SHP77 (cell line): ENCODE data around the gene RAX2.
"Not testable (repeated sequence)": the region's sequence is repeated elsewhere in the genome, so short reads cannot be mapped to it uniquely, and the experiment has no call there.

Experiments
- DNase-seq, 2 experiments: peaks; one replicate each; lab custom pipeline; 2025; lab: John Stamatoyannopoulos, UW

The RAX2 gene

GRCh38 chr19:3760871-3761361 is 11.1 kb downstream of the RAX2 start:
- no peak for DNase-seq

- no peak for DNase-seq
These were observed 12.4 kb downstream of the RAX2 start for GRCh38 chr19:3759482-3760254.

DNA sequence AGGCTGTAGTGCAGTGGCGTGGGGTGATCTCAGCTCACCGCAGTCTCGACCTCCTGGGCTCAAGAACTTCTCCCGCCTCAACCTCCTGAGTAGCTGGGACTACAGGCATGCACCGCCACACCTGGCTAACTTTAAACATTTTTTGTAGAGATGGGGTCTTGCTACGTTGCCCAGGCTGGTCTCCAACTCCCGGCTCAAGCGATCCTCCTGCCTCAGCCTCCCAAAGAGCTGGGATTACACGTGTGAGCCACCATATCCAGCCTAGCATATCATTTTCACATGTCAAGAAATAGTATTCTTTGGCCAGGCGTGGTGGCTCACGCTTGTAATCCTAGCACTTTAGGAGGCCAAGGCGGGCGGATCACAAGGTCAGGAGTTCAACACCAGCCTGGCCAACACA is 13.7 kb downstream of the RAX2 start:
- not testable (repeated sequence) for DNase-seq

DNA sequence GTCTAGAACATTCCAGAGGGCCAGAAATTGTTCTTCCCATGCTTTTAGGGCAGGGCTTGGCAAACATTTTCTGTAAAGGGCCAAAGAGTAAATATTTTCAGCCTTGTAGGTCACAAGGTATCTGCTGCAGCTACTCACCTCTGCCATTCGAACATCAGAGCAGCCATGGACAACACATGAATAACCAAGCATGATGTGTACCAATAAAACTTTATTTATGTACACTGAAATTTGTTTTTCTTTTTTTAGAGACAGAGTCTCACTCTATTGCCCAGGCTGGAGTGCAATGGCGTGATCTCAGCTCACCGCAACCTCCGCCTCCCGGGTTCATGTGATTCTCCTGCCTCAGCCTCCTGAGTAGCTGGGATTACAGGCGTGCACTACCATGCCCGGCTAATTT is 14.3 kb downstream of the RAX2 start:
- not testable (repeated sequence) for DNase-seq

GRCh38 chr19:3753631-3754410 is 18.2 kb downstream of the RAX2 start:
- no peak for DNase-seq

DNA sequence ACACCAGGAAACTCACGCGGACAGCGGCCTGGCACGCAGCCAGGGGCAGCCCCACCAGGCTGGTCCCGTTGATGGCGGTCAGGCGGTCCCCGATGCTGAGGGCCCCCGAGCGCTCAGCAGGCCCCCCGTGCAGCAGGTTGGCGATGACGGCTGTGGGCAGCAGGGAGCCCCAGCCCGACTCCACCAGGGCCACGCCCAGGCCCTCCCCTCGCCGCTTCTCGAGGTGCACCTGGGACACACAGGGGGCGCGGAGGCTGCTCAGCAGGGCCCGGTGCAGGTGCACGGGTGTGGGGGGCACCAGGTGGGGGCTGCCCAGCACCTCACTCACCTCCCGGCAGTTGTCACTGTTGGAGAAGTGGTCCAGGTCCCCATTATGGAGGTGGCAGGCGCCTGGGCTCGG is 19.5 kb downstream of the RAX2 start:
- no peak for DNase-seq

DNA sequence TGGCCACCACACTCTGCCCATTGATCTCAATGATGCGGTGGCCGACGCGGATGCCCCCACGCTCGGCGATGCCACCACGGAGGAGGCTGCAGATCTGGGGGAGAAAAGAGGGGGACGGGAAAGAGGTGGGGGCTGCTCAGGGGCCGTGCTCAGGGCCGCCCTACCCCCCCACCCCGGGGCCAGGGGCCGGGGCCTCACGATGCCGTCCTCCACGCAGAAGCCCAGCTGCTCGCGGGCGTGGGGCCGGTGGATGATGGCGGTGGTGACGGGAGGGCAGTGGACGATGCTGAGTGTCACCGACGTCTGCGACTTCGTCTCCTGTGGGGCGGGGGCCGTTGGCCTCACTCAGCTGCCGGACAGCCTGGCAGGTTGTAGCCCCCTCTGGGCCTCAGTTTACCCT is 20.8 kb downstream of the RAX2 start:
- DNase-seq = no peak

- DNase-seq = no peak
These were observed 21.8 kb downstream of the RAX2 start for GRCh38 chr19:3750211-3750610.

GRCh38 chr19:3748965-3749364 is 23.1 kb downstream of the RAX2 start:
- DNase-seq = peak; percentile 8 to 14

GRCh38 chr19:3746371-3747056 is 25.5 kb downstream of the RAX2 start:
- no peak for DNase-seq

GRCh38 chr19:3745363-3746045 is 26.5 kb downstream of the RAX2 start:
- DNase-seq = no peak

DNA sequence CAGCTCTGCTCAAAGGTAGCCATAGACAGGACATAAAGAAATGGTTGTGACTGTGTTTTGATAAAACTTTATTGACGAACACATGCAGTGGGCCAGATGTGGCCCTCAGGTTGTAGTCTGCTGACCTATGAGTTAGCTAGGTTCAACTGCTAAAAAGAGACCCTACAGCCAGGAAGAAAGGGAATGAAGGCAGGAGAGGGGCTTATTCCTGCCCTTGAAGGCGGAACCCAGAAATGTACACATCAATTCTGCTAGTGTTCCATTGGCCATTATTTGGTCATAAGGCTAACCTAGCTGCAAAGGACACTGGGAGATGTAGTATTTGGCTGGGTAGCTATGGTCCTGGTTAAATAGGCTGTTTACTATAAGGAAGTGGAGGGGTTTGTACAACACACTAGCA is 28.5 kb downstream of the RAX2 start:
- DNase-seq = no peak

GRCh38 chr19:3740431-3740830 is 31.6 kb downstream of the RAX2 start:
- no peak for DNase-seq

DNA sequence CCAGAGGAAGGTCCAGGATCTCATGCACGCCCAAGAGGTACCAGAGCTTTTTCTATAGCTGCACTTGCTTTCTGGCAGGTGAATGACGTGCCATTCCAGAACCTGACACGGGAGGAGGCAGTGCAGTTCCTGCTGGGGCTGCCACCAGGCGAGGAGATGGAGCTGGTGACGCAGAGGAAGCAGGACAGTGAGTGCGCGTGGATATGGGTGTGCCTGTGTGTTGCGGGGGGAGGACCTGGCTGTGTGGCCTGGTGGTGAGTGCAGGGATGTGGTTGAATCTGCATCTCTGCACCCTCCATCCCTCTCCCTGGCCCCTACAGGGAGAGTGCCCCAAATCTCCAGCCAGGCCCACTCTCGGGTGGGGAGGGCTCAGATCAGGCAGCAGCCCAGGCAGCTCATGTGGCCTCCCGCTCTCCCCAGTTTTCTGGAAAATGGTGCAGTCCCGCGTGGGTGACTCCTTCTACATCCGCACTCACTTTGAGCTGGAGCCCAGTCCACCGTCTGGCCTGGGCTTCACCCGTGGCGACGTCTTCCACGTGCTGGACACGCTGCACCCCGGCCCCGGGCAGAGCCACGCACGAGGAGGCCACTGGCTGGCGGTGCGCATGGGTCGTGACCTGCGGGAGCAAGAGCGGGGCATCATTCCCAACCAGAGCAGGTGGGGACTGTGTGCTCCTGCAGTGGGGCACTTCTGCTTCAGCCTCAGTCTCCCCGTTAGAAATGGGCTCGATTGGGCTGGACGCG is 33.4 kb downstream of the RAX2 start:
- DNase-seq = no peak

GRCh38 chr19:3737487-3738205 is 34.4 kb downstream of the RAX2 start:
- no peak for DNase-seq

DNA sequence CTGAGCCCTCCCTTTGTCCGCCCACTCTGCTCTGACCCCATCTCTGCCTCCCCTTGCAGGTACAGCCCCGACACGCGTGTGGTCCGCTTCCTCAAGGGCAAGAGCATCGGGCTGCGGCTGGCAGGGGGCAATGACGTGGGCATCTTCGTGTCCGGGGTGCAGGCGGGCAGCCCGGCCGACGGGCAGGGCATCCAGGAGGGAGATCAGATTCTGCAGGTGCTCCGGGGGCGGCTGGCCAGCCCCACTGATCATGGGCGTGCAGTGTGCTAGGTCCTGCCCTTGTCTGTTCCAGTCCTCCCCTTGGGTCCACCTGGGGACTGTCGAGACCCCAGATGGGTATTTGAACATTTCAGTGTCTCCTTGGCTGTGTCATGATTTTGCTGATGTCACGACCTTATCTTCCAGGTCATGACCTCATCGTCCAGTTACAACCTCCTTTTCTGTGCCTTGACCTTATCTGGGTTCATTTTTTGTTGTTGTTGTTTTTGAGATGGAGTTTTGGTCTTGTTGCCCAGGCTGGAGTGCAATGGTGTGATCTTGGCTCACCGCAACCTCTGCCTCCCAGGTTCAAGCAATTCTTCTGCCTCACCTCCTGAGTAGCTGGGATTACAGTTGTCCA is 35.8 kb downstream of the RAX2 start:
- no peak for DNase-seq

GRCh38 chr19:3734310-3734600 is 37.8 kb downstream of the RAX2 start:
- no peak for DNase-seq

DNA sequence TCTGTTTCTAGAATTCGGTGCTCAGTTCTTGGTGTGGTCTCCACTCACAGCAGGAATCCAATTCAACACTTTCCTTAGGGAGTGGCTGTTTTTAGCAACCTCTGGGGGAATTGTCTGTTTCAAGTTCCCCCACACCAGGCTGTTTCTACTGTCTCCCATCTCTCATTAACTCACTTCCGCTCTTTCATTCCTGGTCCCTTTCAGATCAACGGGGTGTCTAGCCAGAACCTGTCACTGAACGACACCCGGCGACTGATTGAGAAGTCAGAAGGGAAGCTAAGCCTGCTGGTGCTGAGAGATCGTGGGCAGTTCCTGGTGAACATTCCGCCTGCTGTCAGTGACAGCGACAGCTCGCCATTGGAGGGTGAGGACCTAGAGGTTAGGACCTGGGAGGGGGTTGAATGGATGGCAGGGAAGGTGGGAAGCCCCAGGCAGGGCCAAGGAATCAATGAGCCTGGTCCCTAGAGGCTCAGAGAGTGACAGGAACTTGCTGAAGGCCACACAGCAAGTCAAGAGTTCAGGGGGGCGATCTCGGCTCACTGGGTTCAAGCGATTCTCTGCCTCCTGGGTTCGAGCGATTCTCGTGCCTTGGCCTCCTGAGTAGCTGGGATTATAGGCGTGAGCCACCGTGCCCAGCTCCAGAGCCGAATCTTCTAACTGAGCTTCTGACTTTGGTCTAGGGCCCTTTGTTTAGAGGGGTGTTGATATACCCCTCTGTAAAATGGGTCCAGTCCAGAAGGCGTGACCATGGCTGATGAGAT is 38.3 kb downstream of the RAX2 start:
- no peak for DNase-seq

DNA sequence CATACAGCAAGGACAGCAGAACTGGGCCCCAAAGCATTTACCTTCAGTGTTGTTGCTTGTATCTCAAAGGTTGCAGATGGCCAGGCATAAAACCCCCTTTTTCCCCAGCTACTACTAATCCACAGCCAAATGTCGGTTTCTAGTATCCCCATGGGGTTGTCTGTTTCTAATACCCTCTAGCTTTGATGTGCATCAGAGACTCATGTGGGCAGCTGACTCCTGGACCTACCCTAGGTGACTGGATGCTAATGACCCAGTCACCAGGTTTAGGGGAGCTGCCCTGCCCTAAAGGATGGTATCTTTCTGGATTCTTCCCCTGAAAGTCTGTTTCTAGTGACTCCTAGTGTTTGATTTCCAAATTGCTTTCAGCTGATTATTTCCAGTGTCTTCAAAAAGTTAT is 39.9 kb downstream of the RAX2 start:
- no peak for DNase-seq

DNA sequence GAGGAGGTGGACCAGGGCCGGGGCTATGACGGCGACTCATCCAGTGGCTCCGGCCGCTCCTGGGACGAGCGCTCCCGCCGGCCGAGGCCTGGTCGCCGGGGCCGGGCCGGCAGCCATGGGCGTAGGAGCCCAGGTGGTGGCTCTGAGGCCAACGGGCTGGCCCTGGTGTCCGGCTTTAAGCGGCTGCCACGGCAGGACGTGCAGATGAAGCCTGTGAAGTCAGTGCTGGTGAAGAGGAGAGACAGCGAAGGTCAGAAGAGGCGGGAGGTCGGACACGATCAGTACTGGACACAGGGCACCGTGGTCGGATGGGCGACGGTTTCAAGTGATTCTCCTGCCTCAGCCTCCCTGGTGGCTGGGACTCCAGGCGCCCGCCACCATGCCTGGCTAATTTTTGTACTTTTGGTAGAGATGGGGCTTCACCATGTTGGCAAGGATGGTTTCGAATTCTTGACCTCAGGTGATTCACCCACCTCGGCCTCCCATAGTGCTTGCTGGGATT is 41.5 kb downstream of the RAX2 start:
- DNase-seq = no peak
